H1 (cell line): Measurements from ENCODE around the gene PSMF1. TPM values are rescaled to one million over a fixed set of nuclear protein-coding genes. Genes with fewer than 3 reads are reported as not detected.

Source experiments
- CTCF ChIA-PET: fragments of 300-600 bp; sonication (Branson Sonifier 250); formaldehyde crosslinking; loops from one replicate; lab custom pipeline; 2021; ENCODE audit not compliant: partially characterized antibody; lab: Charles Lee
- POLR2A ChIA-PET: fragments of 300-600 bp; sonication (Branson Sonifier 250); formaldehyde crosslinking; loops from one replicate; lab custom pipeline; 2021; ENCODE audit warnings: inconsistent platforms; ENCODE audit not compliant: partially characterized antibody; lab: Charles Lee
- DNase-seq, 2 experiments: peaks; one replicate each; pipeline versions ENCODE4 v3.0.0 to v3.0.0-alpha.2; 2010 to 2022; ENCODE audit warnings: low spot score in 2 of 2, low read depth in 1 of 2, mixed read lengths in 1 of 2
- FAIRE-seq: peaks from 2 replicates; lab custom pipeline; 2011; peaks lifted over from hg19 to GRCh38; lab: Jason Lieb, UNC
- H2AFZ ChIP-seq: 2 replicates; pipeline ENCODE4 v1.8.1; 2012; ENCODE audit warnings: low read length, inconsistent platforms
- H2AK5ac ChIP-seq: 2 replicates; pipeline ENCODE4 v1.6.1; 2013; ENCODE audit warnings: low read depth, low read length
- H2BK120ac ChIP-seq: replicated peaks from 2 replicates; pipeline ENCODE3; 2013; ENCODE audit warnings: low read depth, low read length, inconsistent platforms
- H2BK12ac ChIP-seq: 2 replicates; pipeline ENCODE4 v1.6.1; 2013; ENCODE audit warnings: low read depth, low read length
- H2BK15ac ChIP-seq: 2 replicates; pipeline ENCODE4 v1.6.1; 2013; ENCODE audit warnings: low read length
- H2BK20ac ChIP-seq: 2 replicates; pipeline ENCODE4 v1.6.1; 2013; ENCODE audit warnings: low read length
- H2BK5ac ChIP-seq: 2 replicates; pipeline ENCODE4 v1.6.1; 2013; ENCODE audit warnings: low read depth, low read length
- H3K14ac ChIP-seq: 2 replicates; pipeline ENCODE4 v1.6.1; 2013; ENCODE audit warnings: inconsistent platforms; ENCODE audit not compliant: insufficient read length
- H3K18ac ChIP-seq: 2 replicates; pipeline ENCODE4 v1.6.1; 2013; ENCODE audit warnings: low read length; ENCODE audit errors: extremely low read depth
- H3K23ac ChIP-seq: 2 replicates; pipeline ENCODE4 v1.6.1; 2013; ENCODE audit warnings: inconsistent platforms; ENCODE audit not compliant: insufficient read length
- H3K23me2 ChIP-seq: 2 replicates; pipeline ENCODE4 v1.6.1; 2013; ENCODE audit warnings: low read depth, low read length
- H3K27ac ChIP-seq: 2 replicates; pipeline ENCODE4 v1.6.1; 2011; ENCODE audit warnings: low read depth, low read length, inconsistent platforms
- H3K27me3 ChIP-seq, 4 experiments: replicated peaks in 1 of 4; 1 replicate in 1 of 4; 2 replicates in 3 of 4; pipeline versions ENCODE4 v1.6.1 to v1.8.1; 2011 to 2013; ENCODE audit warnings: low read length in 3 of 4, mild to moderate bottlenecking in 3 of 4, inconsistent platforms in 2 of 4, mixed read lengths in 2 of 4, moderate library complexity in 1 of 4; ENCODE audit not compliant: control insufficient read depth in 3 of 4, insufficient read depth in 3 of 4; ENCODE audit errors: extremely low read depth in 1 of 4
- H3K36me3 ChIP-seq, 4 experiments: 2 replicates each; pipeline versions ENCODE4 v1.6.1 to v1.8.1; 2011 to 2013; ENCODE audit warnings: mild to moderate bottlenecking in 4 of 4, low read length in 3 of 4, moderate library complexity in 2 of 4, control low read depth in 1 of 4, inconsistent platforms in 1 of 4; ENCODE audit not compliant: insufficient read depth in 4 of 4, control insufficient read depth in 2 of 4
- H3K4ac ChIP-seq: replicated peaks from 2 replicates; pipeline ENCODE3; 2013; ENCODE audit warnings: low read length, low read depth, mixed read lengths, inconsistent platforms; ENCODE audit not compliant: insufficient read length
- H3K4me1 ChIP-seq, 4 experiments: replicated peaks in 1 of 4; 1 replicate in 1 of 4; 2 replicates in 3 of 4; pipeline versions ENCODE4 v1.6.1 to v1.8.1; 2011 to 2013; ENCODE audit warnings: low read length in 3 of 4, inconsistent platforms in 2 of 4, mixed read lengths in 1 of 4; ENCODE audit not compliant: insufficient read depth in 4 of 4, control insufficient read depth in 3 of 4
- H3K4me2 ChIP-seq, 2 experiments: 2 replicates each; pipeline versions ENCODE4 v1.6.1 to v1.8.1; 2011 to 2013; ENCODE audit warnings: low read depth in 2 of 2, low read length in 2 of 2, control low read depth in 1 of 2, inconsistent platforms in 1 of 2, mild to moderate bottlenecking in 1 of 2; ENCODE audit not compliant: insufficient read depth in 1 of 2
- H3K4me3 ChIP-seq, 4 experiments: fragments of 200-600, 300-600 bp in 1 of 4; sonication (generic), shearing (Covaris generic), sonication (Bioruptor Twin) in 1 of 4; 2 replicates each; pipeline versions ENCODE4 v1.5.1 to v1.8.1; 2011 to 2016; ENCODE audit warnings: low read length in 4 of 4, low read depth in 3 of 4, control low read depth in 2 of 4, inconsistent platforms in 2 of 4, mild to moderate bottlenecking in 2 of 4, mixed read lengths in 1 of 4, moderate library complexity in 1 of 4; ENCODE audit not compliant: insufficient read depth in 2 of 4; ENCODE audit errors: extremely low read depth in 1 of 4
- H3K56ac ChIP-seq: replicated peaks from 2 replicates; pipeline ENCODE3; 2013; ENCODE audit warnings: low read depth, mild to moderate bottlenecking, mixed read lengths, low read length, inconsistent platforms; ENCODE audit not compliant: insufficient read length
- H3K79me1 ChIP-seq: 2 replicates; pipeline ENCODE4 v1.6.1; 2013; ENCODE audit warnings: low read depth, low read length, control low read depth
- H3K79me2 ChIP-seq, 2 experiments: 2 replicates each; pipeline versions ENCODE4 v1.6.1 to v1.8.1; 2012 to 2013; ENCODE audit warnings: low read length in 2 of 2, mild to moderate bottlenecking in 2 of 2, inconsistent platforms in 1 of 2; ENCODE audit not compliant: insufficient read depth in 2 of 2, control insufficient read depth in 1 of 2
- H3K9ac ChIP-seq, 4 experiments: replicated peaks in 1 of 4; 1 replicate in 1 of 4; 2 replicates in 3 of 4; pipeline versions ENCODE4 v1.6.1 to v1.8.1; 2011 to 2013; ENCODE audit warnings: low read depth in 3 of 4, low read length in 3 of 4, control low read depth in 2 of 4, mild to moderate bottlenecking in 2 of 4, moderate library complexity in 2 of 4, inconsistent platforms in 1 of 4; ENCODE audit errors: extremely low read depth in 1 of 4
- H3K9me3 ChIP-seq, 2 experiments: 2 replicates each; pipeline versions ENCODE4 v1.6.1 to v1.8.1; 2012 to 2013; ENCODE audit warnings: mild to moderate bottlenecking in 2 of 2, moderate library complexity in 2 of 2, control low read depth in 1 of 2, inconsistent platforms in 1 of 2, low read depth in 1 of 2, low read length in 1 of 2, mixed read lengths in 1 of 2; ENCODE audit not compliant: insufficient read depth in 2 of 2
- H4K20me1 ChIP-seq, 2 experiments: replicated peaks in 1 of 2; 2 replicates each; pipeline versions ENCODE3 to v1.8.1; 2011 to 2013; ENCODE audit warnings: inconsistent platforms in 2 of 2, low read length in 2 of 2, mild to moderate bottlenecking in 1 of 2; ENCODE audit not compliant: insufficient read depth in 2 of 2, control insufficient read depth in 1 of 2
- H4K5ac ChIP-seq: 2 replicates; pipeline ENCODE4 v1.6.1; 2013; ENCODE audit warnings: low read length, low read depth, mixed read lengths, inconsistent platforms; ENCODE audit not compliant: insufficient read length
- H4K8ac ChIP-seq: 2 replicates; pipeline ENCODE4 v1.8.0; 2013; ENCODE audit warnings: mild to moderate bottlenecking, moderate library complexity, low read length, inconsistent platforms; ENCODE audit not compliant: insufficient read depth; ENCODE audit errors: extremely low read depth
- H4K91ac ChIP-seq: replicated peaks from 2 replicates; pipeline ENCODE3; 2013; ENCODE audit warnings: low read length, mixed read lengths, inconsistent platforms; ENCODE audit not compliant: insufficient read length
- FOSL1 ChIP-seq: IDR thresholded peaks from 2 replicates; pipeline ENCODE4 v1.6.1; 2011; ENCODE audit warnings: mild to moderate bottlenecking, low read depth, low read length, moderate library complexity; ENCODE audit not compliant: insufficient read depth
- GABPA ChIP-seq: IDR thresholded peaks from 2 replicates; pipeline ENCODE4 v1.6.1; 2011; ENCODE audit warnings: mild to moderate bottlenecking, low read length, moderate library complexity, borderline replicate concordance; ENCODE audit not compliant: insufficient read depth
- POLR2AphosphoS5 ChIP-seq: IDR thresholded peaks from 2 replicates; pipeline ENCODE4 v1.6.1; 2011; ENCODE audit warnings: low read depth, low read length
- POU5F1 ChIP-seq: IDR thresholded peaks from 2 replicates; pipeline ENCODE4 v1.6.1; 2011; ENCODE audit warnings: low read depth, mild to moderate bottlenecking, low read length, moderate library complexity
- RAD21 ChIP-seq, 2 experiments: IDR thresholded peaks in 1 of 2; conservative IDR thresholded peaks in 1 of 2; 2 replicates each; pipeline ENCODE4 v1.6.1; 2011; ENCODE audit warnings: low read depth in 2 of 2, low read length in 2 of 2, improper control_type of control experiment in 1 of 2, inconsistent platforms in 1 of 2, mild to moderate bottlenecking in 1 of 2, moderate library complexity in 1 of 2
- WGBS, 2 experiments: shearing (Covaris generic) in 1 of 2; methylation state at CpG; one replicate each; pipeline versions ENCODE4 v1.1.6 to v1.1.7; 2013 to 2015; ENCODE audit warnings: low lambda C conversion rate in 2 of 2, mixed read lengths in 2 of 2, inconsistent platforms in 1 of 2, low coverage in 1 of 2, missing lambda C conversion rate in 1 of 2; ENCODE audit not compliant: insufficient replicate concordance in 2 of 2, insufficient coverage in 1 of 2, insufficient read length in 1 of 2; ENCODE audit errors: extremely low coverage in 1 of 2, missing lambda C conversion rate in 1 of 2; 5-methylcytosine and 5-hydroxymethylcytosine counted together
- polyA plus RNA-seq, 7 experiments: library from polyadenylated mRNA; depleted of rRNA in 3 of 7; stranded (reverse) in 5 of 7; unstranded in 2 of 7; fragments of >200 nt in 5 of 7; fragments of 200-250 nt in 2 of 7; gene quantifications; 1 replicate in 5 of 7; 2 replicates in 1 of 7; 4 replicates in 1 of 7; pipeline versions ENCODE4 v1.2.1 to v1.2.3, GENCODE V29; 2011 to 2013; ENCODE audit warnings: missing spikeins in 2 of 7, mixed read lengths in 2 of 7
- total RNA-seq: library from RNA; stranded (reverse); fragmentation: NEBNext Ultra II Directional; extraction: Animal tissue kit (Norgen Biotek cat#: 25700); gene quantifications from 2 replicates; pipeline ENCODE4 v1.2.1, GENCODE V29; 2021
- TF ChIP-seq, protein P1 (sequence below), 3 experiments: IDR thresholded peaks; 1 replicate in 2 of 3; 2 replicates in 1 of 3; pipeline versions ENCODE4 v1.5.1 to v1.6.1; 2011; ENCODE audit warnings: low read length in 3 of 3, mild to moderate bottlenecking in 3 of 3, inconsistent platforms in 2 of 3, low read depth in 1 of 3, moderate library complexity in 1 of 3; ENCODE audit not compliant: insufficient read depth in 1 of 3; ENCODE audit errors: control extremely low read depth in 1 of 3

Gene PSMF1
- total and polyA plus RNA-seq, 2 of the 8 experiments (the other 6 are each of a cell fraction or from before 2014, with no cell fraction given): 106 to 159 TPM

DNA sequence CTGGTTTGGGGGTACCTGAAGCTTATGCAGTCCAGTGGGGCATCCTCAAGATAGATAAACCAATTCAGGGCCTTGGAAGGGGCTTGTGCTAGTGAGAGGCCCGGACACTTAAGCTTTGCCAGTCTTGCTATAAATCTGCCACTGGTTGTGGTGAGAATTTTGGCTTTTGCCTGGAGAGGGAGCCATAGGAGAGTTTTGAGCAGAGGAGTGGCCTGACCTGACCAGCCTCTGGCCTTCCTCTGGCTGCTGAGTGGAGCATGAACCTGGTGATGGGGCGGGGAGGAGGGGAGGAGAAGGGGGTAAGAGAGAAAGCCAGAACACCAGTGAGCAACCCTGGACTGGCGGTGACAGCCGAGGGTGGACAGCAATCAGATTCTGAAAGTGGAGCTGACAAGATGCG, 59.3 kb downstream of the PSMF1 start:
- Histone ChIP-seq H4K8ac (no peak overlapping the region), H2BK12ac (no peak overlapping the region; the same call in 1 of the 2 replicates), H3K27ac (no peak overlapping the region), H3K18ac (no peak overlapping the region), H4K5ac (no peak overlapping the region), H2AK5ac (no peak overlapping the region), H3K4me3 (no peak overlapping the region), H2BK15ac (no peak overlapping the region), H3K27me3 (0 out of 7 replicates have a peak, but pooled peaks cover 0 to 6% (median 0%) of the 10 kb centered on the region in 4 experiments), H3K79me2 (no peaks in the 10 kb centered on the region), H4K91ac (peak overlapping the region; percentile 7), H3K4me1 (peaks cover 0 to 2% (median 0%) of the 10 kb centered on the region in 4 experiments; a peak in 2 of 7 replicates), H3K9ac (no peak overlapping the region), H3K9me3 (no peaks in the 10 kb centered on the region), H3K23me2 (no peaks in the 10 kb centered on the region; the same call in 1 of the 2 replicates), H3K14ac (no peak overlapping the region), H4K20me1 (peaks cover 1 to 16% of the 10 kb centered on the region in 2 experiments), H2BK120ac (no peak overlapping the region), H3K4ac (no peak overlapping the region), H3K4me2 (no peak overlapping the region), H3K36me3 (no peaks in the 10 kb centered on the region; a peak in 3 of 8 replicates), H2BK20ac (no peak overlapping the region), H2BK5ac (no peak overlapping the region), H3K23ac (no peak overlapping the region), H3K79me1 (no peaks in the 10 kb centered on the region), H3K56ac (no peak overlapping the region), H2AFZ (no peak overlapping the region)
- FAIRE-seq: peak; percentile 19
- 73% methylated on average over 4 of the region's 5 CpGs; no CpG with 5 or more reads in 1 of the 2 experiments for WGBS, 2 experiments
- CTCF ChIA-PET: interaction anchor here (0.6 to 8.7 kb wide), 7 partner anchors 9 to 564 kb away, joined by 3 to 101 read pairs (median 3); partner anchors contain the start of gene C20orf202
- POLR2A ChIA-PET: interaction anchor here (0.7 kb wide), 1 partner anchor 59 kb away, joined by 3 read pairs; the partner anchor contains the start of gene PSMF1
- DNase-seq: peak; percentile 29 to 57
- TF ChIP-seq RAD21 (IDR thresholded peaks at IDR 0.05 in 1 of 2, conservative IDR thresholded peaks at IDR 0.05 in 1 of 2; ENCODE audit: low read depth in 2 of 2, low read length in 2 of 2) (peak; percentile 60 to 66), POLR2AphosphoS5 (no peak), GABPA (no peak), FOSL1 (no peak), POU5F1 (no peak)
- TF ChIP-seq, protein P1, sequence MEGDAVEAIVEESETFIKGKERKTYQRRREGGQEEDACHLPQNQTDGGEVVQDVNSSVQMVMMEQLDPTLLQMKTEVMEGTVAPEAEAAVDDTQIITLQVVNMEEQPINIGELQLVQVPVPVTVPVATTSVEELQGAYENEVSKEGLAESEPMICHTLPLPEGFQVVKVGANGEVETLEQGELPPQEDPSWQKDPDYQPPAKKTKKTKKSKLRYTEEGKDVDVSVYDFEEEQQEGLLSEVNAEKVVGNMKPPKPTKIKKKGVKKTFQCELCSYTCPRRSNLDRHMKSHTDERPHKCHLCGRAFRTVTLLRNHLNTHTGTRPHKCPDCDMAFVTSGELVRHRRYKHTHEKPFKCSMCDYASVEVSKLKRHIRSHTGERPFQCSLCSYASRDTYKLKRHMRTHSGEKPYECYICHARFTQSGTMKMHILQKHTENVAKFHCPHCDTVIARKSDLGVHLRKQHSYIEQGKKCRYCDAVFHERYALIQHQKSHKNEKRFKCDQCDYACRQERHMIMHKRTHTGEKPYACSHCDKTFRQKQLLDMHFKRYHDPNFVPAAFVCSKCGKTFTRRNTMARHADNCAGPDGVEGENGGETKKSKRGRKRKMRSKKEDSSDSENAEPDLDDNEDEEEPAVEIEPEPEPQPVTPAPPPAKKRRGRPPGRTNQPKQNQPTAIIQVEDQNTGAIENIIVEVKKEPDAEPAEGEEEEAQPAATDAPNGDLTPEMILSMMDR (IDR thresholded peaks at IDR 0.05; ENCODE audit: control extremely low read depth in 1 of 3, insufficient read depth in 1 of 3, low read depth in 1 of 3, low read length in 3 of 3): peak; percentile 37 to 64 (median 59)
